Activated naive CD4-positive, alpha-beta T cell treated with Interleukin-2 at 50 U/mL for 16 hours (primary cell): ENCODE measurements around the gene ABCC3.
"Not testable (repeated sequence)": the region's sequence is repeated elsewhere in the genome, so short reads cannot be mapped to it uniquely, and the experiment has no call there.

Experiments used
- DNase-seq: peaks from one replicate; pipeline ENCODE4 v3.0.0-alpha.2; 2020

ABCC3 gene

GRCh38 chr17:50668025-50668837 is 33.5 kb downstream of the ABCC3 start:
- DNase-seq: no peak

- no peak for DNase-seq
Observed at GRCh38 chr17:50668838-50669581, 34.3 kb downstream of the ABCC3 start.

- DNase-seq: no peak
Observed at GRCh38 chr17:50672071-50672470, 37.4 kb downstream of the ABCC3 start.

DNA sequence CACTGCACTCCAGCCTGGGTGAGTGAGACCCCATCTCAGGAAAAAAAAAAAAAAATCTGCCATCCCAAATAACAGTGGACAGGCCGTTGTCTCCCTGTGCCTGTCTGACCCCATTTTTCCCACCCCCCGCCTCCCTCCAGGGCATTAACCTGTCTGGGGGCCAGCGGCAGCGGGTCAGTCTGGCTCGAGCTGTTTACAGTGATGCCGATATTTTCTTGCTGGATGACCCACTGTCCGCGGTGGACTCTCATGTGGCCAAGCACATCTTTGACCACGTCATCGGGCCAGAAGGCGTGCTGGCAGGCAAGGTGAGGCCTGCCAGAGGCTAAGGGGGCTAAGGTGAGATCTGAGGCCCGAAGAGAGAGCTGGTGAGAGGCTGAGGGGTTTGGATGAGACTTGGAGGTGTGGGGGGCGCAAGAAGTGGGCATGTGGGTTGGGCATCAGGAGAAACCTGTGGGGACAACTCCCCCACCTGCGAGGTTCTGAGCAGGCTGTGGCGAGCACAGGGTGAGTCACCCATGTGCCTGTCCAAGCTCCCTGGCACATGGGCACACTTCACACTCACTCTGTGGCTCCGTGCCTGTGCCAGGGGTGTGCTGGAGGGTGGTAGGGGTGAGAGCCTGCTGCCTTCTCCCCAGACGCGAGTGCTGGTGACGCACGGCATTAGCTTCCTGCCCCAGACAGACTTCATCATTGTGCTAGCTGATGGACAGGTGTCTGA is 38.3 kb downstream of the ABCC3 start:
- no peak for DNase-seq

DNA sequence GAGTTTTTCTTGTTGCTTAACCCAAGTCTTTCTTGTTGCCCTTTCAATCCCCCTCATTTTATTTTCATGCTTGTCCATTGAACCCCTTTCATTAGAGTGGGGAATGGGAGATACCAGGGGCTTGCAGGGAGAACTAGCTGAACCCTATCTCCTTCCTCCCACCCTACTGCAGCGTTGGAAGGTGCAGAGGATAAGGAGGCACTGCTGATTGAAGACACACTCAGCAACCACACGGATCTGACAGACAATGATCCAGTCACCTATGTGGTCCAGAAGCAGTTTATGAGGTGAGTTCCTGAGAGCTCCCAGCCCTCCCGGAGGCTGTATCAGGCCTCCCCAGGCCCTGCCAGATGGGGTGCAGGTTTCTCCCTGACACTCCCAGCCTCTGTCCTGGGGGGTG is 40.5 kb downstream of the ABCC3 start:
- no peak for DNase-seq

DNA sequence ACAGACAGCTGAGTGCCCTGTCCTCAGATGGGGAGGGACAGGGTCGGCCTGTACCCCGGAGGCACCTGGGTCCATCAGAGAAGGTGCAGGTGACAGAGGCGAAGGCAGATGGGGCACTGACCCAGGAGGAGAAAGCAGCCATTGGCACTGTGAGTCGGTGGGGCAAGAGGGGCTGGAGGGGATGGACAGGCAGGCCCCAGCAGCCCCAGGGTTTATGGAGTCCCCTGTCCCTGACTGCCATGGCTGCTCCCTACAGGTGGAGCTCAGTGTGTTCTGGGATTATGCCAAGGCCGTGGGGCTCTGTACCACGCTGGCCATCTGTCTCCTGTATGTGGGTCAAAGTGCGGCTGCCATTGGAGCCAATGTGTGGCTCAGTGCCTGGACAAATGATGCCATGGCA is 40.9 kb downstream of the ABCC3 start:
- DNase-seq: no peak

DNA sequence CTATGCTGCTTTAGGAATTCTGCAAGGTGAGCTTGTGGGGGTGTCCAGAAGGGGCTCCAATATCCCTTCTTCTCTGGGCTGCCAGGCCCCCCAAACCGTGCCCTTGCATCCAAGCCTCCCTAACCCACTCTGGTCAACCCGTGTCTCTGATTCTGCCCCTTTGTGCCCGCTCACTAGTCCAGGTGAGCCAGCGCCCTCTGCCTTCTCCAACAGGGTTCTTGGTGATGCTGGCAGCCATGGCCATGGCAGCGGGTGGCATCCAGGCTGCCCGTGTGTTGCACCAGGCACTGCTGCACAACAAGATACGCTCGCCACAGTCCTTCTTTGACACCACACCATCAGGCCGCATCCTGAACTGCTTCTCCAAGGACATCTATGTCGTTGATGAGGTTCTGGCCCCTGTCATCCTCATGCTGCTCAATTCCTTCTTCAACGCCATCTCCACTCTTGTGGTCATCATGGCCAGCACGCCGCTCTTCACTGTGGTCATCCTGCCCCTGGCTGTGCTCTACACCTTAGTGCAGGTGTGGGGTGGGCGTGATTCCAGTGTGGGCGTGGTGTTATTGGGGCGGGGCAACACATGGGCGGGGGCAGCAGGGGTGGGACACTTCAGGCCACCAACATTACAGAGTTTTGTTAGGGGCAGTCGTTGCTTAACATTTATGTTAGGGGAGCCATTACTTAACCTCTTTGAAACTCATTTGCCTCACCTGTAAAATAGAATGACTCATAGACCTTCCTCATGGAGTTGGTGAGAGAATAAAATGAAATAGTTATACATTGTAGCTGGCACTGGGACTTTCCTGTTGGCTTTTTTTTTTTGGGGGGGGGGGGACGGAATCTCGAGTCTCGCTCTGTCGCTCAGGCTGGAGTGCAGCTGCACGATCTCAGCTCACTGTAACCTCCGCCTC is 41.6 kb downstream of the ABCC3 start:
- no peak for DNase-seq

GRCh38 chr17:50677851-50678375 is 43.2 kb downstream of the ABCC3 start:
- no peak for DNase-seq

DNA sequence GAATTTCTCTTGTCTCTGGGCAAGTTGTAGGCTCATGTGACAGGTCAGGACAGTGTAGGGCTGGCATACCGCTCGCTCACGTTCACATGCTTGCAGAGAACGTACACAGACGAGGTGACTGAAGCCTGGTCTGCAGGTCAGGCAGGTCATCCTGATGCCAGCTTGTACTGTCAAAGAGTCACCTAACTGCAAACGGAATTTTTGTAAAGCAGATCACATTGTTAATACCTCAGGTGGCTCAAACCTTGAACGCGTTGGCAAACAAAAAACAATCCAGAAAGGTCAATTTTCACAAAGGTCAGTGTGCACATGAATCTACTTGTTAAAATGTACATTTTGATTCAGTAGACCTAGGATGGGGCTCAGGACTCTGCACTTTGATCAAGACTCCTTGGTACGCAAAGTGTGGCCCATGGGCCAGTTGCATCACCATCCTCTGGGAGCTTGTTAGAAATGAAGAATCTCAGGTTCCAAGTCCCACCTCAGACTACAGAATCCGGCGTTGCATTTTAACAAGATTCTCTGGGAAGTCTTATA is 44.4 kb downstream of the ABCC3 start:
- no peak for DNase-seq

DNA sequence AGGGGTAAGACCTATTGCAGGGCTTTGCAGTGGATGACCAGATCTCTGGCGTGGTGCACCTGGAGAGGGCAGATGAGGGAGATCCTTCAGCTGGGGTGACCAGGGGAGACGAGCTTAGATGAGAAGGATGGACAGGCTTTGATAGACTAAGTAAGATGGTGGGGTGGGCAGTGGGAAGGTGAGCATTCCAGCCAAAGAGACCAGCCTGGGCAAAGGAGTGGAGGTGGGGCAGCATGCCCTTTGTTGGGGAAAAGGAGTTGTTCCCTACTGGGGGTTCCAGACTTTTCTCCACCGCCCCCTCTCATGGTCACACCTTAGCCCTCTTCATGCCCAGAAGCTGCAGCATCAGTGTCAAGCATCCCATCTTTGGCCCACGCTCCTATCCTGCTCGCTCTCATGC is 45.4 kb downstream of the ABCC3 start:
- DNase-seq: no peak

DNA sequence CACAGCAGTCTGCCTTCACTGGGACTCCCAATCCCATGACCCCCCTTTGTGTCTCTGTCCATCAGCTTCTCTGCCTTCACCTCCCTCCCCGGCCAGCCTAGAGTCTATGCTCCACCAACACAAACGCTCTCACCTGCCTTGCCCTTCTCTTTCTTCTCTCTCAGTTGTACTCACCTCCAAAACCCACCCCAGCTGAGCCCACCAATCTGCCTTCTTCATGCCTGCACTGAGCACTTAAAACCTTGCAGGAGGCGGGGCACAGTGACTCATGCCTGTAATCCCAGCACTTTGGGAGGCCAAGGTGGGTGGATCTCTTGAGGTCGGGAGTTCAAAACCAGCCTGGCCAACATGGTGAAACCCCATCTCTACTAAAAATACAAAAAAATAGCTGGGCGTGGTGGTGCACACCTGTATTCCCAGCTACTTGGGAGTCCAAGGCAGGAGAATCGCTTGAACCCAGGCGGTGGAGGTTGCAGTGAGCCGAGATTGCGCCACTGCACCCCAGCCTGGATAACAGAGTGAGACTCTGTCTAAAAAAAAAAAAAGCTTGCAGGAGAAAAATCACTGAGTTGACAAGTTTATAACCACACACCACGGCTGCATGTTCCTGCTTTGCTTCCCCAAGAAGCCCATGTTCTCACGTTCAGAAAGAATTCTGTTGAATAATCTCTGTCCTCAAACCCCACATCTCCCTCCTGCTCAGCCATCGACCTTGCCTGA is 46.0 kb downstream of the ABCC3 start:
- not testable (repeated sequence) for DNase-seq

GRCh38 chr17:50681263-50682200 is 46.9 kb downstream of the ABCC3 start:
- DNase-seq: no peak

DNA sequence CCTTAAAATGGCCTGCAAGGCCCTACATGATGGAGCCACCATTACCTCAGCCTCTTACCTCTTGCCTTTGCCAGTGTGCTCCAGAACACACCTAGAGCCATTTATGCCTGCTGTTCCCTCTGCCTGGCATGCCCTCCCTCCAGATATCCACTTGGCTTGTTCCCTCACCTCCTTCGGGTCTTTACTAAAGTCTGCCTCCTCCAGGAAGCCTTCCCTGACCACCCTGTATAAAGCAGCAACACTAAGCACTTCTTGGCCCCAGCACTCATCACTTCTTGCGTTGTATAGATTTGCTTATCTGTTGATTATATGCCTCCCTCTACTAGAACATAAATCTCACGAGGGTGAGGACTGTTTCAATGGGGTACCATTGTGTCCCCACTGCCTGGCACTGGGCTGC is 47.8 kb downstream of the ABCC3 start:
- DNase-seq: no peak

DNA sequence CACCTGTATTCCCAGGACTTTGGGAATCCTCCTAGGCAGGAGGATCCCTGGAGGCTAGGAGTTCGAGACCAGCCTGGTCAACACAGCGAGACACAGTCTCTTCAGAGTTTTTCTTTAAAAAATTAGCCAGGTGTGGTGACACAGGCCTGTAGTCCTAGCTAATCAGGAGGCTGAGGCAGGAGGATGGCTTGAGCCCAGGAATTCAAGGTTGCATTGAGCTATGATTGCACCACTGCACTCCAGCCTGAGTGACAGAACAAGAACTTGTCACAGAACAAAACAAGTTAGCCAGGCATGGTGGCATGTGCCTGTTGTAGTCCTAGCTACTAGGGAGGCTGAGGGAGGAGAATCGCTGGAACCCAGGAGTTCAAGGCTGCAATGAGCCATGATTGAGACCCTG is 48.3 kb downstream of the ABCC3 start:
- DNase-seq: no peak

- DNase-seq: no peak
Observed at GRCh38 chr17:50683434-50684287, 49.0 kb downstream of the ABCC3 start.

GRCh38 chr17:50684288-50684611 is 49.6 kb downstream of the ABCC3 start:
- no peak for DNase-seq

DNA sequence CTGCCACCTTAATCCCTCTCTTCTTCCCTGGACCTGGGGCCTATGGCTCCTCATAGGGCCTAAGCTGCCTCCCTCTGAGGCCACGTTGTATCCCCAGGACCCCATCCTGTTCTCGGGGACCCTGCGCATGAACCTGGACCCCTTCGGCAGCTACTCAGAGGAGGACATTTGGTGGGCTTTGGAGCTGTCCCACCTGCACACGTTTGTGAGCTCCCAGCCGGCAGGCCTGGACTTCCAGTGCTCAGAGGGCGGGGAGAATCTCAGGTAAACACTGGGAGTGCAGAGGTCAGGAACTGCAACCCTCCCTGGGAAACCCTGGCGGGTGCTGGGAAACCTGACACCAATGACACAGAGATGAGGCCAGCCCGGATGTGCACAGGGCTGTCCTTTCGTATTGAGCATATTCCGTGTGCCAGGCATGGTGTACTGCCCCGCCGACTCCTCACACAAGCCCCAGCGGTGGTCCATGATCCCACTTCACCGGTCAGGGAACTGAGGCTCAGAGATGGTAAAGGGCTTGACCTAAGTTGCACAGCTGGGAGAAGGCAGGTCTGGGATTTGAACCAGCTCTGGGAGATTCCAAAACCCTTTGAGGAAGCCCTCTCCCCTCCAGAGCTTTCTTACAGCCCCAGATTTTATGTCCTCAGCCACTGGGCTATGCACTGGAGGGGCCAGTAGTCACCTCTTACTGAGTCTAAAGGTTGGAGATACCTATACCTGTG is 50.1 kb downstream of the ABCC3 start:
- DNase-seq: no peak

GRCh38 chr17:50685334-50685665 is 50.6 kb downstream of the ABCC3 start:
- DNase-seq: no peak
